Uterus (tissue), 4 donors: Measurements from ENCODE around the gene SPON1. TPM values are rescaled to one million over a fixed set of nuclear protein-coding genes. Genes with fewer than 3 reads are reported as not detected.
A peak's percentile ranks its signal among the peaks of the same experiment; 100 is the strongest.

Experiments used
- DNase-seq, 2 donors: peaks; one replicate each; pipeline ENCODE4 v3.0.0-alpha.2; 2019 to 2020
- H3K27ac ChIP-seq, 2 donors: fragments of 200-600 bp; sonication (generic); 1 replicate in 1 of 2; 2 replicates in 1 of 2; pipeline ENCODE4 v1.5.1; 2016 to 2018
- H3K27me3 ChIP-seq, 2 donors: fragments of 200-600 bp; sonication (generic); one replicate each; pipeline ENCODE4 v1.5.1; 2018 to 2019; ENCODE audit warnings: control low read depth in 1 of 2
- H3K36me3 ChIP-seq, 2 donors: fragments of 200-600 bp; sonication (generic); one replicate each; pipeline ENCODE4 v1.5.1; 2019; ENCODE audit warnings: control low read depth in 1 of 2
- H3K4me1 ChIP-seq, 2 donors: fragments of 200-600 bp; sonication (generic); one replicate each; pipeline ENCODE4 v1.5.1; 2018 to 2019; ENCODE audit warnings: control low read depth in 1 of 2
- H3K4me3 ChIP-seq, 2 donors: fragments of 200-600 bp; sonication (generic); 1 replicate in 1 of 2; 2 replicates in 1 of 2; pipeline ENCODE4 v1.5.1; 2018 to 2019; ENCODE audit warnings: mild to moderate bottlenecking in 1 of 2
- H3K9me3 ChIP-seq, 2 donors: fragments of 200-600 bp; sonication (generic); one replicate each; pipeline ENCODE4 v1.5.1; 2019; ENCODE audit warnings: control low read depth in 1 of 2
- POLR2A ChIP-seq, 2 donors: fragments of 450-650 bp; IDR thresholded peaks; one replicate each; pipeline ENCODE4 v1.6.1; 2016; ENCODE audit warnings: antibody characterized with exemption in 2 of 2, mild to moderate bottlenecking in 1 of 2, moderate library complexity in 1 of 2
- intact Hi-C: fragments of 100-400 bp; cut with DNase I; formaldehyde crosslinking; loops from one replicate; pipeline ENCODE4 v1.15.1; 2023; ENCODE audit warnings: low total_unique reads
- total RNA-seq, 4 donors: library from RNA; depleted of rRNA in 3 of 4; stranded (reverse); fragments of >200 nt in 3 of 4; gene quantifications; one replicate each; pipeline versions ENCODE4 v1.1.0 to v1.2.4, GENCODE V29; 2014 to 2023
- TF ChIP-seq, protein P1 (sequence below), 4 experiments: fragments of 200-600 bp in 2 of 4; fragments of 450-650 bp in 2 of 4; sonication (generic) in 2 of 4; IDR thresholded peaks; one replicate each; pipeline ENCODE4 v1.5.1; 2016 to 2019; ENCODE audit warnings: antibody characterized with exemption in 4 of 4, mild to moderate bottlenecking in 2 of 4, moderate library complexity in 1 of 4
- donor health status: DM: yes; HTN: yes; CAD: no.

SPON1 gene
- total RNA-seq, 4 donors from 2014 or later = 18.8 to 139 (median 28.8) TPM

DNA sequence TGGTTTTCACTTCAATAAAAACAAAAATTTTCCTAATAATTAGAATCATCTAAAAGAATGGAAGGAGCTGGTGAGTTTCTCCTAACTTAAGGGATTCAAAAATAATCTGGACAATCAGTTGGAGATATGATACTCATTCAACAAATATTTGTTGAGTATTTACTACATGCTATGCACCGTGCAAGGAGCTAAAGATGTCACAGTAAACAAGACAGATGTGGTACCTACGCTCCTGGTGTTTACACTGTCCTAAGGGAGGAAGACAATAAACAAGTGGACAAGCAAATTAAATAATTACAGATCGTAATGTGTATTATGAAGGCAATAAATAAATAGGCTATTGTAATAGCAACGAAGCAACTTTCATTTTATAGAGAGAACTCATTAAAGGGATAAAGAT lies 9.9 kb upstream of the SPON1 start:
- H3K4me1 ChIP-seq = no peaks in the 10 kb centered on the region
- no peak overlapping the region for H3K27ac ChIP-seq
- DNase-seq = no peak
- no peaks in the 10 kb centered on the region for H3K36me3 ChIP-seq
- no peaks in the 10 kb centered on the region for H3K9me3 ChIP-seq
- H3K27me3 ChIP-seq = no peaks in the 10 kb centered on the region
- TF ChIP-seq, protein P1, sequence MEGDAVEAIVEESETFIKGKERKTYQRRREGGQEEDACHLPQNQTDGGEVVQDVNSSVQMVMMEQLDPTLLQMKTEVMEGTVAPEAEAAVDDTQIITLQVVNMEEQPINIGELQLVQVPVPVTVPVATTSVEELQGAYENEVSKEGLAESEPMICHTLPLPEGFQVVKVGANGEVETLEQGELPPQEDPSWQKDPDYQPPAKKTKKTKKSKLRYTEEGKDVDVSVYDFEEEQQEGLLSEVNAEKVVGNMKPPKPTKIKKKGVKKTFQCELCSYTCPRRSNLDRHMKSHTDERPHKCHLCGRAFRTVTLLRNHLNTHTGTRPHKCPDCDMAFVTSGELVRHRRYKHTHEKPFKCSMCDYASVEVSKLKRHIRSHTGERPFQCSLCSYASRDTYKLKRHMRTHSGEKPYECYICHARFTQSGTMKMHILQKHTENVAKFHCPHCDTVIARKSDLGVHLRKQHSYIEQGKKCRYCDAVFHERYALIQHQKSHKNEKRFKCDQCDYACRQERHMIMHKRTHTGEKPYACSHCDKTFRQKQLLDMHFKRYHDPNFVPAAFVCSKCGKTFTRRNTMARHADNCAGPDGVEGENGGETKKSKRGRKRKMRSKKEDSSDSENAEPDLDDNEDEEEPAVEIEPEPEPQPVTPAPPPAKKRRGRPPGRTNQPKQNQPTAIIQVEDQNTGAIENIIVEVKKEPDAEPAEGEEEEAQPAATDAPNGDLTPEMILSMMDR (IDR thresholded peaks at IDR 0.05) = no peak
- H3K4me3 ChIP-seq = no peak overlapping the region
- intact Hi-C loops = no loop called here

DNA sequence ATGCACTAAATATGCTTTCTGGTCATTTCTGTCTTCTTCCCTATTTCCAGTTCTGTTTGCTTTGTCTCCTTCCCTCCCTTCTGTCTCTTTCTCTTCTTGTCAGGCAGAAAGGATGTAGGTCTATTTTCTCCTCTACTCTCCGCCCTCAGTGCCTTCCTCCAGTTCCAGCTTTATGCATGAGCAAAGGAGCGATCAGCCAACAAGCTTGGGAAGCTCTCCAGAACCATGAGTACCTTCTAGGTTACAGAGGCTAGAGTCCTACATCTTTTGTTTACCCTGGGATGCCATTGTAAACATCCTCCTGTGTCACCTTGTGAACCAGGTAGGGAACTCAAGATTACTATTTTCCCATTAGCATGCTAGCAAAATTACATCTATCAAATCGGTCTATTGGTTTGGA lies 7.9 kb upstream of the SPON1 start:
- intact Hi-C loops = no loop called here
- TF ChIP-seq, protein P1 (IDR thresholded peaks at IDR 0.05) = no peak
- no peak for TF ChIP-seq POLR2A (IDR thresholded peaks at IDR 0.05)

DNA sequence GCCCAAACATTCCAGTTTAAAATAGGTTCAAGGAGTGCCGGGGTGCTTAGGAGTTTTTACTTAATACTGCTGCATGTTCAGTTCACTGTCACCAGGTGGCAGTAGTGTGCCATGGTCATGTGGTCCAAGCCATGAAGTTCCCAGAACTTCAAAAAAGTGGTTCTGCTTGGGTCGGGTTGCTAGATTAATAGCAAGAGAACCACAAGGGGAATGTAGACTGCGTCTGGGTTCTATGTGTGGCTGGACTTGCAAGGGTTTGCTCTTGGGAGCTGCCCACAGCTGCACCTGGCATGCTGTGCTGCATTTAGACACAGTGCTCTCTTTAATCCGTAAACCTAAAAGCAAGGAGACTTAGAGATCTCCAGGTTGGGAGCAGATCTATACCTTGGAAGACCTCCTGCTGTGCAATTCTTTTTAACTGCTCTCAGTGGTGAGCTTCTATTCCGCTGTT lies 6.5 kb upstream of the SPON1 start:
- H3K4me3 ChIP-seq = no peak overlapping the region
- no peaks in the 10 kb centered on the region for H3K4me1 ChIP-seq
- DNase-seq = peak; percentile 56 to 71
- no peaks in the 10 kb centered on the region for H3K9me3 ChIP-seq
- TF ChIP-seq, protein P1 (IDR thresholded peaks at IDR 0.05) = peak; percentile 78 to 89 (median 82)
- TF ChIP-seq POLR2A (IDR thresholded peaks at IDR 0.05) = no peak
- H3K27me3 ChIP-seq = no peaks in the 10 kb centered on the region
- intact Hi-C loops = loop anchor here (5.0 kb wide), 1 partner anchor 291 kb away; no protein-coding TSS in a partner anchor
- no peaks in the 10 kb centered on the region for H3K36me3 ChIP-seq
- no peak overlapping the region for H3K27ac ChIP-seq

More for the DNA sequence above, 7.9 kb upstream of the SPON1 start:
- no peak overlapping the region for H3K27ac ChIP-seq
- H3K27me3 ChIP-seq = no peaks in the 10 kb centered on the region
- H3K4me1 ChIP-seq = no peaks in the 10 kb centered on the region
- DNase-seq = no peak
- H3K36me3 ChIP-seq = no peaks in the 10 kb centered on the region
- no peaks in the 10 kb centered on the region for H3K9me3 ChIP-seq
- H3K4me3 ChIP-seq = no peak overlapping the region

DNA sequence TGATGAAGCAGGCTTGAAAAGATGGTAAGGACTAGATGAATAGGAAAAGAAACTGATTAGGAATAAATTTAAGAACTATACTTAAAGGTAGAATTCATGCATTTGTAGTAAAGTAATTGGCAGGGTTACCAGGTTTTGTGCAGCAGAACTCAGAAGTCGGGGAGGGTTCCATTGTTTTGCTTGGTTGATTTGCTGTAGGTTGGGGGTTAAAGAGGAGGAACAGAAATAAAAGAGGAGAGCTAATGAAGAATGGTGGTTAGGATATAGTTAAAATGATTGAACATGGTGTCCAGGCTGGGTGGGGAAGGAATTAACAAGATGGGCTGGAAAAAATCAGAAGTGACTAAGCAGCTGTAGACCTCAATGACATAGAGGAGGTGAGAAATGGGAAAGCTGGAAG lies 5.5 kb upstream of the SPON1 start:
- Histone ChIP-seq H3K36me3 (no peaks in the 10 kb centered on the region), H3K4me1 (no peaks in the 10 kb centered on the region), H3K9me3 (no peaks in the 10 kb centered on the region), H3K27ac (no peak overlapping the region), H3K4me3 (no peak overlapping the region), H3K27me3 (no peaks in the 10 kb centered on the region)
- intact Hi-C loops = loop anchor here (5.0 kb wide), 1 partner anchor 290 kb away; no protein-coding TSS in a partner anchor
- no peak for DNase-seq
- no peak for TF ChIP-seq POLR2A (IDR thresholded peaks at IDR 0.05)
- TF ChIP-seq, protein P1 (IDR thresholded peaks at IDR 0.05) = no peak

DNA sequence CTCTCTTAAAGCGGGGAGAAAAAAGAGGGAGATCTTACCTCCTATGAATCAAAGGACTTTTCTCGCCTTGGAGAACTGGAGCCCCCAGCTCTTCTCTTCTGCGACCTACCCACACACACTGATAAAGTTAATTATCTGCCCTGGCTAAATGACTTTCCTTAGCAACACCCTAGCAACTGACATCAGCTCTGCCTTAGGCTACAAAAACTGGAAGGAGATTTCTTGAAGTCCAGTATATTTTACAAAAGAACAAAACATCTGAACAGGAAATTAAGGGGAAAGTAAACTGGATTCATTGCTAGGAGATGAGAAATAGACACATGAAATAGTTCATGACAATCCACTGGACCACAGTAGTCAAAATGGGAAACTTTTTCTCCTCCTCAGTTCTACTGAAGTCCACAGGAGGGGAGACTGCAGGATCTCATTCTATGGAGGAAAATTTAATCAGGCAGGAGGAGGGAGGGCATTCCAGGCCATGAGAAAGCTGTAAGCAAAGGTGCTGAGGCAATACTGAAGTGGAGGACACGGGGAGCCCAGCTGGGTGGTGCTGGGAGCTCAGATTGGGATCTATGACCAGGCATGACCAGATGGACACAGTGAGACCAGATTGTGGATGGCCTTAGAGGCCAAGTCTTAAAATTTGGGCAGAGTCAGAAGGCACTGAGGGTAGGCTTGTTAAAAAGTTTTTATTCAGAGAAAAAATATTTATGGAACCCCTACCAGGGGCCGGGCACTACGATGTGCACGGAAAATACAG lies 3.7 kb upstream of the SPON1 start:
- no peak for TF ChIP-seq POLR2A (IDR thresholded peaks at IDR 0.05)
- TF ChIP-seq, protein P1 (IDR thresholded peaks at IDR 0.05) = no peak
- H3K36me3 ChIP-seq = no peaks in the 10 kb centered on the region
- H3K27ac ChIP-seq = no peak overlapping the region
- no peak overlapping the region for H3K4me3 ChIP-seq
- DNase-seq = no peak
- intact Hi-C loops = loop anchor here (5.0 kb wide), 1 partner anchor 288 kb away; no protein-coding TSS in a partner anchor
- peaks cover 0 to 4% of the 10 kb centered on the region in 2 donors for H3K4me1 ChIP-seq
- no peaks in the 10 kb centered on the region for H3K9me3 ChIP-seq
- peaks cover 0 to 5% of the 10 kb centered on the region in 2 donors for H3K27me3 ChIP-seq
